HG02798 (cell line): Measurements from ENCODE around the gene SGSH.

Experiments
- ATAC-seq: cut with Tn5 transposase; IDR thresholded peaks from one replicate; pipeline ENCODE4 v1.9.1; 2021; ENCODE audit warnings: mild to moderate bottlenecking; ENCODE audit not compliant: unreplicated experiment, poor library complexity

The SGSH gene

GRCh38 chr17:80163336-80163735 is 56.8 kb downstream of the SGSH start:
- no peak for ATAC-seq

- ATAC-seq = no peak
Measured at GRCh38 chr17:80160536-80160935, 59.6 kb downstream of the SGSH start.
